ENCODE data around the gene NUAK2.

DNA sequence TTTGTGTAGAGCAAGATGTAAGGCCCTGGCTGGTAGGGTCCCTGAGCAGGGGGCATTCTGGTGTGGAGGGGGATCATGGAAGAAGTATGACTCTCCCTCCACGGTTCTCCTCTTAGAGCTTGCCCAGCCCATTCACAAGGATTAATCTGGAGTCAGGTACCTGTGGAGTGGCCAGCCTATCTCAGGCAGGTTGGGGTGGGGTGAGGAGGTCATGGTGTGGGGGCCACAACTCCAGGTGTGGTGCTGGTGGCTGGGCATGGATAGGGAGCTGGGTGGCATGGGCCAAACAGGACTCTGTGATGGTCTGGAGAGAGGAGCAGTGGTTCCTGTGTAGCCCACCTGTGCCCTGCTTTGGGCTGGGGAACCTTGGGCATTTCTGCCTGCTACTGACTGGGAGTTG is 61.5 kb downstream of the NUAK2 start:
- TF ChIP-seq, protein P1, sequence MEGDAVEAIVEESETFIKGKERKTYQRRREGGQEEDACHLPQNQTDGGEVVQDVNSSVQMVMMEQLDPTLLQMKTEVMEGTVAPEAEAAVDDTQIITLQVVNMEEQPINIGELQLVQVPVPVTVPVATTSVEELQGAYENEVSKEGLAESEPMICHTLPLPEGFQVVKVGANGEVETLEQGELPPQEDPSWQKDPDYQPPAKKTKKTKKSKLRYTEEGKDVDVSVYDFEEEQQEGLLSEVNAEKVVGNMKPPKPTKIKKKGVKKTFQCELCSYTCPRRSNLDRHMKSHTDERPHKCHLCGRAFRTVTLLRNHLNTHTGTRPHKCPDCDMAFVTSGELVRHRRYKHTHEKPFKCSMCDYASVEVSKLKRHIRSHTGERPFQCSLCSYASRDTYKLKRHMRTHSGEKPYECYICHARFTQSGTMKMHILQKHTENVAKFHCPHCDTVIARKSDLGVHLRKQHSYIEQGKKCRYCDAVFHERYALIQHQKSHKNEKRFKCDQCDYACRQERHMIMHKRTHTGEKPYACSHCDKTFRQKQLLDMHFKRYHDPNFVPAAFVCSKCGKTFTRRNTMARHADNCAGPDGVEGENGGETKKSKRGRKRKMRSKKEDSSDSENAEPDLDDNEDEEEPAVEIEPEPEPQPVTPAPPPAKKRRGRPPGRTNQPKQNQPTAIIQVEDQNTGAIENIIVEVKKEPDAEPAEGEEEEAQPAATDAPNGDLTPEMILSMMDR (IDR thresholded peaks at IDR 0.05; ENCODE audit: control extremely low read depth in 1 of 3, insufficient read depth in 1 of 3, low read depth in 1 of 3, low read length in 3 of 3) = no peak
- TF ChIP-seq YY1 (IDR thresholded peaks at IDR 0.05; ENCODE audit: low read depth, low read length) (no peak), EP300 (IDR thresholded peaks at IDR 0.05; ENCODE audit: borderline replicate concordance in 1 of 2, low read depth in 2 of 2, low read length in 2 of 2) (no peak), KDM1A (IDR thresholded peaks at IDR 0.05; ENCODE audit: borderline replicate concordance, low read length) (no peak), POLR2A (IDR thresholded peaks at IDR 0.05; ENCODE audit: control extremely low read depth in 1 of 2, low read depth in 2 of 2, low read length in 2 of 2) (no peak), EZH2 (IDR thresholded peaks at IDR 0.05; ENCODE audit: low read depth, low read length, severe bottlenecking) (no peak), RXRA (IDR thresholded peaks at IDR 0.05; ENCODE audit: insufficient read depth, low read depth, low read length) (no peak), EGR1 (IDR thresholded peaks at IDR 0.05; ENCODE audit: borderline replicate concordance, low read depth, low read length) (no peak), NRF1 (IDR thresholded peaks at IDR 0.05; ENCODE audit: low read depth, low read length) (no peak), CHD2 (IDR thresholded peaks at IDR 0.05; ENCODE audit: low read length) (no peak), TAF1 (IDR thresholded peaks at IDR 0.05; ENCODE audit: low read depth, low read length) (no peak), POLR2AphosphoS5 (IDR thresholded peaks at IDR 0.05; ENCODE audit: low read depth, low read length) (no peak)
- TF ChIP-seq, protein P2, sequence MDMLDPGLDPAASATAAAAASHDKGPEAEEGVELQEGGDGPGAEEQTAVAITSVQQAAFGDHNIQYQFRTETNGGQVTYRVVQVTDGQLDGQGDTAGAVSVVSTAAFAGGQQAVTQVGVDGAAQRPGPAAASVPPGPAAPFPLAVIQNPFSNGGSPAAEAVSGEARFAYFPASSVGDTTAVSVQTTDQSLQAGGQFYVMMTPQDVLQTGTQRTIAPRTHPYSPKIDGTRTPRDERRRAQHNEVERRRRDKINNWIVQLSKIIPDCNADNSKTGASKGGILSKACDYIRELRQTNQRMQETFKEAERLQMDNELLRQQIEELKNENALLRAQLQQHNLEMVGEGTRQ (IDR thresholded peaks at IDR 0.05; ENCODE audit: low read length) = no peak
